WTC11 (cell line): ENCODE data around the gene CHAC1. TPM values are rescaled to one million over a fixed set of nuclear protein-coding genes. Genes with fewer than 3 reads are reported as not detected.

Experiments
- ATAC-seq: fragments of 200-7000 bp; cut with Tn5 transposase; 2 replicates; pipeline ENCODE4 v1.10.0; 2021; ENCODE audit warnings: mild to moderate bottlenecking, moderate library complexity
- CTCF ChIA-PET: fragments of 300-600 bp; sonication (Branson Sonifier 250); formaldehyde crosslinking; loops from one replicate; lab custom pipeline; 2021; ENCODE audit warnings: antibody characterized with exemption; lab: Charles Lee
- POLR2A ChIA-PET: fragments of 350-600 bp; sonication (Branson Sonifier 250); formaldehyde crosslinking; loops from one replicate; lab custom pipeline; 2021; ENCODE audit warnings: antibody characterized with exemption; lab: Charles Lee
- DNase-seq: peaks from one replicate; pipeline ENCODE4 v3.0.0; 2021; ENCODE audit warnings: low spot score
- H3K27ac Mint-ChIP-seq: 2 replicates; pipeline ENCODE4 v1.8.0; 2021; ENCODE audit warnings: mixed read lengths
- H3K27me3 Mint-ChIP-seq: 2 replicates; pipeline ENCODE4 v1.8.0; 2021; ENCODE audit warnings: low read depth, mild to moderate bottlenecking, moderate library complexity, mixed read lengths
- H3K36me3 Mint-ChIP-seq: 2 replicates; pipeline ENCODE4 v1.8.0; 2021; ENCODE audit warnings: mixed read lengths
- H3K4me1 Mint-ChIP-seq: 2 replicates; pipeline ENCODE4 v1.8.0; 2022; ENCODE audit warnings: mixed read lengths
- H3K4me3 Mint-ChIP-seq: 2 replicates; pipeline ENCODE4 v1.8.0; 2021; ENCODE audit warnings: mild to moderate bottlenecking, moderate library complexity, mixed read lengths
- H3K9me3 Mint-ChIP-seq: 2 replicates; pipeline ENCODE4 v1.8.0; 2021; ENCODE audit warnings: mixed read lengths
- AFF4 ChIP-seq: sonication (generic); formaldehyde crosslinking; IDR thresholded peaks from 2 replicates; pipeline ENCODE4 v1.8.1; 2023; ENCODE audit warnings: mild to moderate bottlenecking, missing genetic modification reagents, borderline replicate concordance
- ATF1 ChIP-seq: sonication (generic); formaldehyde crosslinking; IDR thresholded peaks from 2 replicates; pipeline ENCODE4 v1.8.1; 2023; ENCODE audit warnings: mild to moderate bottlenecking, moderate library complexity, missing genetic modification reagents
- ATF2 ChIP-seq: sonication (generic); formaldehyde crosslinking; IDR thresholded peaks from 2 replicates; pipeline ENCODE4 v1.8.1; 2022; ENCODE audit warnings: low read depth, missing genetic modification reagents, borderline replicate concordance
- CREB1 ChIP-seq: sonication (generic); formaldehyde crosslinking; IDR thresholded peaks from 2 replicates; pipeline ENCODE4 v1.8.0; 2023; ENCODE audit warnings: mild to moderate bottlenecking, missing genetic modification reagents
- CREM ChIP-seq: sonication (generic); formaldehyde crosslinking; IDR thresholded peaks from 2 replicates; pipeline ENCODE4 v1.8.1; 2022; ENCODE audit warnings: mild to moderate bottlenecking, missing genetic modification reagents, moderate library complexity
- E2F4 ChIP-seq: sonication (generic); formaldehyde crosslinking; IDR thresholded peaks from 2 replicates; pipeline ENCODE4 v1.8.1; 2022; ENCODE audit warnings: low read depth, mild to moderate bottlenecking, moderate library complexity, missing genetic modification reagents, borderline replicate concordance
- ELF4 ChIP-seq: sonication (generic); formaldehyde crosslinking; IDR thresholded peaks from 2 replicates; pipeline ENCODE4 v1.8.1; 2022; ENCODE audit warnings: low read depth, mild to moderate bottlenecking, moderate library complexity, missing genetic modification reagents
- EMX1 ChIP-seq: fragments of 250-450 bp; sonication (Bioruptor Pico); IDR thresholded peaks from 2 replicates; pipeline ENCODE4 v1.8.0; 2021; ENCODE audit warnings: mild to moderate bottlenecking
- IRF2 ChIP-seq: sonication (generic); formaldehyde crosslinking; IDR thresholded peaks from 2 replicates; pipeline ENCODE4 v1.8.0; 2022; ENCODE audit warnings: low read depth, missing genetic modification reagents, borderline replicate concordance
- JUN ChIP-seq: sonication (generic); formaldehyde crosslinking; IDR thresholded peaks from 2 replicates; pipeline ENCODE4 v1.8.0; 2023; ENCODE audit warnings: mild to moderate bottlenecking, missing genetic modification reagents
- MYBL2 ChIP-seq: sonication (generic); formaldehyde crosslinking; IDR thresholded peaks from 2 replicates; pipeline ENCODE4 v1.8.1; 2023; ENCODE audit warnings: mild to moderate bottlenecking, moderate library complexity, missing genetic modification reagents
- NR3C1 ChIP-seq: sonication (generic); formaldehyde crosslinking; conservative IDR thresholded peaks from 2 replicates; pipeline ENCODE4 v1.8.1; 2023; ENCODE audit warnings: low read depth, mild to moderate bottlenecking, missing genetic modification reagents
- PREB ChIP-seq: sonication (generic); formaldehyde crosslinking; IDR thresholded peaks from 2 replicates; pipeline ENCODE4 v1.8.1; 2022; ENCODE audit warnings: mild to moderate bottlenecking, missing genetic modification reagents, moderate library complexity, borderline replicate concordance
- RORB ChIP-seq: fragments of 250-450 bp; sonication (Bioruptor Pico); IDR thresholded peaks from 2 replicates; pipeline ENCODE4 v1.9.0; 2021; ENCODE audit warnings: mild to moderate bottlenecking
- TCF7 ChIP-seq: sonication (generic); formaldehyde crosslinking; IDR thresholded peaks from 2 replicates; pipeline ENCODE4 v1.8.0; 2022; ENCODE audit warnings: mild to moderate bottlenecking, low read depth, missing genetic modification reagents, moderate library complexity
- ZBTB21 ChIP-seq: sonication (generic); formaldehyde crosslinking; IDR thresholded peaks from 2 replicates; pipeline ENCODE4 v1.8.1; 2023; ENCODE audit warnings: mild to moderate bottlenecking, missing genetic modification reagents, borderline replicate concordance
- ZNF121 ChIP-seq: sonication (generic); formaldehyde crosslinking; IDR thresholded peaks from 2 replicates; pipeline ENCODE4 v1.8.0; 2023; ENCODE audit warnings: missing genetic modification reagents
- ZNF416 ChIP-seq: fragments of 250-450 bp; sonication (Bioruptor Pico); IDR thresholded peaks from 2 replicates; pipeline ENCODE4 v1.9.0; 2021; ENCODE audit warnings: mild to moderate bottlenecking, inconsistent platforms
- total RNA-seq: library from RNA; stranded (reverse); gene quantifications from 3 replicates; pipeline ENCODE4 v1.2.3, GENCODE V29; 2021
- TF ChIP-seq, protein P1 (sequence below): sonication (generic); formaldehyde crosslinking; IDR thresholded peaks from 2 replicates; pipeline ENCODE4 v1.8.1; 2023; ENCODE audit warnings: mild to moderate bottlenecking, missing genetic modification reagents
- TF ChIP-seq, protein P2 (sequence below): sonication (generic); formaldehyde crosslinking; IDR thresholded peaks from 2 replicates; pipeline ENCODE4 v1.8.1; 2023; ENCODE audit warnings: mild to moderate bottlenecking, moderate library complexity, missing genetic modification reagents
- TF ChIP-seq, protein P3 (sequence below): sonication (generic); formaldehyde crosslinking; IDR thresholded peaks from 2 replicates; pipeline ENCODE4 v1.8.0; 2022; ENCODE audit warnings: missing genetic modification reagents

CHAC1 gene
- total RNA-seq, 1 experiment from 2014 or later = 31.0 TPM

DNA sequence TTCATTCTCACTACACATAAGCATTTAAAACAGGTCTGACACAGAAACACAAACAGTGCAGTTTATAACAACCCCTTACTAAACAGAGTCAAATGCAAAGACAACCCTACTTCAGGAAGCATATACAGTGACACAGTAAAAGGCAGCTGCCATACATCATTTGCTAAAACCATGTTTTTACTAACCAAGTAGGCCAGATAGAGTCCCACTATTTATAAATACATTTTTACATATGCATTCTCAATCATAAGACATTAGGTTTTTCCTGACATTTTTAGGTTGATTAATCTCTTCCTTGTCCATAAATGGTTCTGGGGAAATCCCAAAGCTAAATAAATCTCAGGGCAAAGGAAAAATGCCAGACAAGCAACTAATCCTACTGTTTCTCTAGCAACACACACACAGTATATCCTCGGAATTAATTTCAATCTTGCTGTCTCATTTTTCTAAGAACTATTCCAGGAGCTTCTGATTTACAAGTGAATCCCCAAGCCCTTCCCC is 39.0 kb downstream of the CHAC1 start:
- ChIA-PET CTCF (interaction anchor here (0.8 to 2.5 kb wide), 4 partner anchors 15 to 98 kb away, joined by 4 to 9 read pairs (median 6); partner anchors contain the start of gene VPS18), POLR2A (interaction anchor here (0.7 kb wide), 1 partner anchor 38 kb away, joined by 3 read pairs; no protein-coding TSS in a partner anchor)
- ATAC-seq = no peak
- Mint-ChIP-seq H3K36me3 (peaks cover 53% of the 10 kb centered on the region), H3K4me1 (peaks cover 9% of the 10 kb centered on the region), H3K9me3 (no peaks in the 10 kb centered on the region)
- TF ChIP-seq ATF1 (CRISPR knock-in tag) = no peak
- TF ChIP-seq EMX1 = no peak
- no peak for TF ChIP-seq TCF7
- TF ChIP-seq, protein P1, sequence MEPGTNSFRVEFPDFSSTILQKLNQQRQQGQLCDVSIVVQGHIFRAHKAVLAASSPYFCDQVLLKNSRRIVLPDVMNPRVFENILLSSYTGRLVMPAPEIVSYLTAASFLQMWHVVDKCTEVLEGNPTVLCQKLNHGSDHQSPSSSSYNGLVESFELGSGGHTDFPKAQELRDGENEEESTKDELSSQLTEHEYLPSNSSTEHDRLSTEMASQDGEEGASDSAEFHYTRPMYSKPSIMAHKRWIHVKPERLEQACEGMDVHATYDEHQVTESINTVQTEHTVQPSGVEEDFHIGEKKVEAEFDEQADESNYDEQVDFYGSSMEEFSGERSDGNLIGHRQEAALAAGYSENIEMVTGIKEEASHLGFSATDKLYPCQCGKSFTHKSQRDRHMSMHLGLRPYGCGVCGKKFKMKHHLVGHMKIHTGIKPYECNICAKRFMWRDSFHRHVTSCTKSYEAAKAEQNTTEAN (CRISPR knock-in tag) = no peak
- no peak for TF ChIP-seq CREM (CRISPR knock-in tag)
- TF ChIP-seq AFF4 (CRISPR knock-in tag) = no peak
- no peak for TF ChIP-seq ZBTB21 (CRISPR knock-in tag)
- no peak for TF ChIP-seq NR3C1 (CRISPR knock-in tag)
- TF ChIP-seq, protein P2, sequence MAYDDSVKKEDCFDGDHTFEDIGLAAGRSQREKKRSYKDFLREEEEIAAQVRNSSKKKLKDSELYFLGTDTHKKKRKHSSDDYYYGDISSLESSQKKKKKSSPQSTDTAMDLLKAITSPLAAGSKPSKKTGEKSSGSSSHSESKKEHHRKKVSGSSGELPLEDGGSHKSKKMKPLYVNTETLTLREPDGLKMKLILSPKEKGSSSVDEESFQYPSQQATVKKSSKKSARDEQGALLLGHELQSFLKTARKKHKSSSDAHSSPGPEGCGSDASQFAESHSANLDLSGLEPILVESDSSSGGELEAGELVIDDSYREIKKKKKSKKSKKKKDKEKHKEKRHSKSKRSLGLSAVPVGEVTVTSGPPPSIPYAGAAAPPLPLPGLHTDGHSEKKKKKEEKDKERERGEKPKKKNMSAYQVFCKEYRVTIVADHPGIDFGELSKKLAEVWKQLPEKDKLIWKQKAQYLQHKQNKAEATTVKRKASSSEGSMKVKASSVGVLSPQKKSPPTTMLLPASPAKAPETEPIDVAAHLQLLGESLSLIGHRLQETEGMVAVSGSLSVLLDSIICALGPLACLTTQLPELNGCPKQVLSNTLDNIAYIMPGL (CRISPR knock-in tag) = no peak
- TF ChIP-seq MYBL2 (CRISPR knock-in tag) = no peak
- TF ChIP-seq JUN (CRISPR knock-in tag) = no peak
- no peak for TF ChIP-seq CREB1 (CRISPR knock-in tag)
- no peak for TF ChIP-seq IRF2 (CRISPR knock-in tag)
- TF ChIP-seq RORB = no peak
- TF ChIP-seq, all 79 proteins: peak for 0
- Mint-ChIP-seq H3K4me3 (no peak overlapping the region), H3K27me3 (no peaks in the 10 kb centered on the region), H3K27ac (peak overlapping the region; percentile 80)
- no peak for DNase-seq

GRCh38 chr15:40992825-40993224 is 39.6 kb downstream of the CHAC1 start:
- DNase-seq (no peak), ATAC-seq (no peak)
- Mint-ChIP-seq H3K4me3 (no peak overlapping the region), H3K27ac (peak overlapping the region; percentile 67), H3K27me3 (no peaks in the 10 kb centered on the region), H3K4me1 (peaks cover 9% of the 10 kb centered on the region), H3K9me3 (no peaks in the 10 kb centered on the region), H3K36me3 (peaks cover 52% of the 10 kb centered on the region)
- ChIA-PET POLR2A (no interaction called here), CTCF (interaction anchor here (0.9 to 2.5 kb wide), 4 partner anchors 14 to 99 kb away, joined by 4 to 9 read pairs (median 6); partner anchors contain the start of gene VPS18)
- TF ChIP-seq PREB (CRISPR knock-in tag) = no peak
- peak; percentile 58; the same call in 1 of the 2 replicates for TF ChIP-seq ZNF121
- TF ChIP-seq, protein P3, sequence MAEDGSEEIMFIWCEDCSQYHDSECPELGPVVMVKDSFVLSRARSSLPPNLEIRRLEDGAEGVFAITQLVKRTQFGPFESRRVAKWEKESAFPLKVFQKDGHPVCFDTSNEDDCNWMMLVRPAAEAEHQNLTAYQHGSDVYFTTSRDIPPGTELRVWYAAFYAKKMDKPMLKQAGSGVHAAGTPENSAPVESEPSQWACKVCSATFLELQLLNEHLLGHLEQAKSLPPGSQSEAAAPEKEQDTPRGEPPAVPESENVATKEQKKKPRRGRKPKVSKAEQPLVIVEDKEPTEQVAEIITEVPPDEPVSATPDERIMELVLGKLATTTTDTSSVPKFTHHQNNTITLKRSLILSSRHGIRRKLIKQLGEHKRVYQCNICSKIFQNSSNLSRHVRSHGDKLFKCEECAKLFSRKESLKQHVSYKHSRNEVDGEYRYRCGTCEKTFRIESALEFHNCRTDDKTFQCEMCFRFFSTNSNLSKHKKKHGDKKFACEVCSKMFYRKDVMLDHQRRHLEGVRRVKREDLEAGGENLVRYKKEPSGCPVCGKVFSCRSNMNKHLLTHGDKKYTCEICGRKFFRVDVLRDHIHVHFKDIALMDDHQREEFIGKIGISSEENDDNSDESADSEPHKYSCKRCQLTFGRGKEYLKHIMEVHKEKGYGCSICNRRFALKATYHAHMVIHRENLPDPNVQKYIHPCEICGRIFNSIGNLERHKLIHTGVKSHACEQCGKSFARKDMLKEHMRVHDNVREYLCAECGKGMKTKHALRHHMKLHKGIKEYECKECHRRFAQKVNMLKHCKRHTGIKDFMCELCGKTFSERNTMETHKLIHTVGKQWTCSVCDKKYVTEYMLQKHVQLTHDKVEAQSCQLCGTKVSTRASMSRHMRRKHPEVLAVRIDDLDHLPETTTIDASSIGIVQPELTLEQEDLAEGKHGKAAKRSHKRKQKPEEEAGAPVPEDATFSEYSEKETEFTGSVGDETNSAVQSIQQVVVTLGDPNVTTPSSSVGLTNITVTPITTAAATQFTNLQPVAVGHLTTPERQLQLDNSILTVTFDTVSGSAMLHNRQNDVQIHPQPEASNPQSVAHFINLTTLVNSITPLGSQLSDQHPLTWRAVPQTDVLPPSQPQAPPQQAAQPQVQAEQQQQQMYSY (CRISPR knock-in tag) = no peak
- no peak for TF ChIP-seq ZNF416 (CRISPR knock-in tag)
- TF ChIP-seq E2F4 (CRISPR knock-in tag) = no peak
- TF ChIP-seq TCF7 = no peak
- TF ChIP-seq ELF4 (CRISPR knock-in tag) = no peak
- no peak for TF ChIP-seq ATF2 (CRISPR knock-in tag)
